Measurements from ENCODE around the gene MRGPRX4.

GRCh38 chr11:18203723-18204122, 31.1 kb downstream of the MRGPRX4 start:
- TF ChIP-seq REST (IDR thresholded peaks at IDR 0.05) (no peak), POLR2A (IDR thresholded peaks at IDR 0.05; ENCODE audit: low read length) (no peak), SMC3 (IDR thresholded peaks at IDR 0.05) (0 out of 3 replicates have a peak, but pooled peaks have one; percentile 23), BHLHE40 (IDR thresholded peaks at IDR 0.05; ENCODE audit: low read depth, low read length) (no peak), CTCF (IDR thresholded peaks at IDR 0.05) (peak; percentile 37), USF2 (IDR thresholded peaks at IDR 0.05) (no peak), RAD21 (conservative IDR thresholded peaks at IDR 0.05 in 1 of 2, IDR thresholded peaks at IDR 0.05 in 1 of 2) (peak; percentile 34 to 67; a peak in 2 of 5 replicates), ZFP36 (IDR thresholded peaks at IDR 0.05; ENCODE audit: borderline replicate concordance, partially characterized antibody) (no peak), ESRRA (IDR thresholded peaks at IDR 0.05; ENCODE audit: borderline replicate concordance, low read length) (no peak), HMGXB4 (CRISPR knock-in tag; IDR thresholded peaks at IDR 0.05; ENCODE audit: borderline replicate concordance) (no peak)

Measured in A549 (cell line).